ENCODE data around the gene AKAP13. TPM values are rescaled to one million over a fixed set of nuclear protein-coding genes. Genes with fewer than 3 reads are reported as not detected.

Gene AKAP13
- total RNA-seq, 2 experiments from 2014 or later: 198 to 220 TPM

- Mint-ChIP-seq H3K36me3 (no peaks in the 10 kb centered on the region), H3K9me3 (no peaks in the 10 kb centered on the region), H3K4me3 (no peak overlapping the region), H3K4me1 (peaks cover 38% of the 10 kb centered on the region), H3K27ac (no peak overlapping the region), H3K27me3 (no peaks in the 10 kb centered on the region)
- DNase-seq (no peak), ATAC-seq (ENCODE audit: low read depth) (no peak)
- POLR2A ChIA-PET: no interaction called here
These were observed 122.9 kb downstream of the AKAP13 start for GRCh38 chr15:85503151-85503799.

GRCh38 chr15:85504749-85505676, 124.6 kb downstream of the AKAP13 start:
- DNase-seq: no peak
- POLR2A ChIA-PET: no interaction called here
- Mint-ChIP-seq H3K4me3 (no peak overlapping the region), H3K9me3 (no peaks in the 10 kb centered on the region), H3K27ac (no peak overlapping the region), H3K4me1 (peaks cover 27% of the 10 kb centered on the region), H3K27me3 (no peaks in the 10 kb centered on the region), H3K36me3 (no peaks in the 10 kb centered on the region)
- no peak for ATAC-seq (ENCODE audit: low read depth)

GRCh38 chr15:85507114-85507513, 126.7 kb downstream of the AKAP13 start:
- Mint-ChIP-seq H3K4me1 (peaks cover 17% of the 10 kb centered on the region), H3K27me3 (no peaks in the 10 kb centered on the region), H3K4me3 (no peak overlapping the region), H3K9me3 (no peaks in the 10 kb centered on the region), H3K27ac (no peak overlapping the region), H3K36me3 (peaks cover 2% of the 10 kb centered on the region)
- ATAC-seq (ENCODE audit: low read depth): no peak
- POLR2A ChIA-PET: no interaction called here
- no peak for DNase-seq

- ATAC-seq (ENCODE audit: low read depth) (no peak), DNase-seq (no peak)
- POLR2A ChIA-PET: no interaction called here
- no peaks in the 10 kb centered on the region for H3K27me3 Mint-ChIP-seq
- no peak overlapping the region for H3K27ac Mint-ChIP-seq
- peaks cover 5% of the 10 kb centered on the region for H3K36me3 Mint-ChIP-seq
- peaks cover 11% of the 10 kb centered on the region for H3K4me1 Mint-ChIP-seq
- H3K4me3 Mint-ChIP-seq: no peak overlapping the region
- no peaks in the 10 kb centered on the region for H3K9me3 Mint-ChIP-seq
These were observed 129.6 kb downstream of the AKAP13 start for GRCh38 chr15:85509973-85510372.

- H3K4me1 Mint-ChIP-seq: peaks cover 9% of the 10 kb centered on the region
- no peak for ATAC-seq (ENCODE audit: low read depth)
These were observed 134.0 kb downstream of the AKAP13 start for GRCh38 chr15:85514413-85514812.

GRCh38 chr15:85515212-85515611, 134.8 kb downstream of the AKAP13 start:
- H3K27ac Mint-ChIP-seq: no peak overlapping the region
- peaks cover 9% of the 10 kb centered on the region for H3K36me3 Mint-ChIP-seq
- POLR2A ChIA-PET: no interaction called here
- H3K27me3 Mint-ChIP-seq: no peaks in the 10 kb centered on the region
- no peaks in the 10 kb centered on the region for H3K9me3 Mint-ChIP-seq
- ATAC-seq (ENCODE audit: low read depth) (no peak), DNase-seq (no peak)
- peaks cover 9% of the 10 kb centered on the region for H3K4me1 Mint-ChIP-seq
- H3K4me3 Mint-ChIP-seq: no peak overlapping the region

More at GRCh38 chr15:85514413-85514812, 134.0 kb downstream of the AKAP13 start:
- Mint-ChIP-seq H3K36me3 (peaks cover 9% of the 10 kb centered on the region), H3K27me3 (no peaks in the 10 kb centered on the region), H3K9me3 (no peaks in the 10 kb centered on the region), H3K27ac (no peak overlapping the region), H3K4me3 (no peak overlapping the region)
- POLR2A ChIA-PET: no interaction called here
- no peak for DNase-seq

- Mint-ChIP-seq H3K4me3 (no peak overlapping the region), H3K27ac (no peak overlapping the region), H3K36me3 (peaks cover 12% of the 10 kb centered on the region), H3K27me3 (no peaks in the 10 kb centered on the region), H3K4me1 (peaks cover 9% of the 10 kb centered on the region), H3K9me3 (no peaks in the 10 kb centered on the region)
- POLR2A ChIA-PET: no interaction called here
- DNase-seq: no peak
- no peak for ATAC-seq (ENCODE audit: low read depth)
These were observed 136.7 kb downstream of the AKAP13 start for GRCh38 chr15:85517086-85517485.

- no peak overlapping the region for H3K27ac Mint-ChIP-seq
These were observed 138.8 kb downstream of the AKAP13 start for GRCh38 chr15:85518979-85519761.

GRCh38 chr15:85520650-85521049, 140.2 kb downstream of the AKAP13 start:
- POLR2A ChIA-PET: no interaction called here

More at GRCh38 chr15:85518979-85519761, 138.8 kb downstream of the AKAP13 start:
- H3K27me3 Mint-ChIP-seq: no peaks in the 10 kb centered on the region
- peaks cover 12% of the 10 kb centered on the region for H3K36me3 Mint-ChIP-seq
- peaks cover 4% of the 10 kb centered on the region for H3K4me1 Mint-ChIP-seq
- DNase-seq (no peak), ATAC-seq (ENCODE audit: low read depth) (no peak)
- POLR2A ChIA-PET: no interaction called here
- no peaks in the 10 kb centered on the region for H3K9me3 Mint-ChIP-seq
- H3K4me3 Mint-ChIP-seq: no peak overlapping the region

GRCh38 chr15:85523530-85523929, 143.1 kb downstream of the AKAP13 start:
- no peaks in the 10 kb centered on the region for H3K27me3 Mint-ChIP-seq
- POLR2A ChIA-PET: interaction anchor here (0.6 kb wide), 1 partner anchor 353 kb away, joined by 3 read pairs; no protein-coding TSS in a partner anchor

More at GRCh38 chr15:85520650-85521049, 140.2 kb downstream of the AKAP13 start:
- no peaks in the 10 kb centered on the region for H3K27me3 Mint-ChIP-seq
- H3K9me3 Mint-ChIP-seq: no peaks in the 10 kb centered on the region
- H3K27ac Mint-ChIP-seq: no peak overlapping the region
- DNase-seq: no peak
- peaks cover 6% of the 10 kb centered on the region for H3K4me1 Mint-ChIP-seq
- no peak for ATAC-seq (ENCODE audit: low read depth)
- H3K4me3 Mint-ChIP-seq: no peak overlapping the region
- H3K36me3 Mint-ChIP-seq: peaks cover 14% of the 10 kb centered on the region

GRCh38 chr15:85525755-85526154, 145.4 kb downstream of the AKAP13 start:
- no peak for ATAC-seq (ENCODE audit: low read depth)
- Mint-ChIP-seq H3K4me3 (no peak overlapping the region), H3K4me1 (peaks cover 2% of the 10 kb centered on the region), H3K36me3 (peaks cover 16% of the 10 kb centered on the region), H3K9me3 (no peaks in the 10 kb centered on the region), H3K27ac (no peak overlapping the region), H3K27me3 (no peaks in the 10 kb centered on the region)
- DNase-seq: no peak
- POLR2A ChIA-PET: no interaction called here

More at GRCh38 chr15:85523530-85523929, 143.1 kb downstream of the AKAP13 start:
- ATAC-seq (ENCODE audit: low read depth) (no peak), DNase-seq (no peak)
- Mint-ChIP-seq H3K4me3 (no peak overlapping the region), H3K9me3 (no peaks in the 10 kb centered on the region), H3K36me3 (peaks cover 14% of the 10 kb centered on the region), H3K4me1 (peaks cover 2% of the 10 kb centered on the region), H3K27ac (no peak overlapping the region)

GRCh38 chr15:85527895-85528294, 147.5 kb downstream of the AKAP13 start:
- no peak overlapping the region for H3K4me3 Mint-ChIP-seq
- no peaks in the 10 kb centered on the region for H3K9me3 Mint-ChIP-seq
- peaks cover 13% of the 10 kb centered on the region for H3K36me3 Mint-ChIP-seq
- POLR2A ChIA-PET: no interaction called here
- no peak for ATAC-seq (ENCODE audit: low read depth)
- H3K4me1 Mint-ChIP-seq: peaks cover 2% of the 10 kb centered on the region
- no peak for DNase-seq
- H3K27me3 Mint-ChIP-seq: no peaks in the 10 kb centered on the region
- H3K27ac Mint-ChIP-seq: no peak overlapping the region

GRCh38 chr15:85530079-85530478, 149.7 kb downstream of the AKAP13 start:
- H3K9me3 Mint-ChIP-seq: no peaks in the 10 kb centered on the region
- POLR2A ChIA-PET: no interaction called here
- no peak overlapping the region for H3K4me3 Mint-ChIP-seq
- peaks cover 13% of the 10 kb centered on the region for H3K4me1 Mint-ChIP-seq
- H3K36me3 Mint-ChIP-seq: peaks cover 14% of the 10 kb centered on the region
- H3K27ac Mint-ChIP-seq: no peak overlapping the region
- no peak for DNase-seq
- H3K27me3 Mint-ChIP-seq: no peaks in the 10 kb centered on the region
- ATAC-seq (ENCODE audit: low read depth): no peak
